ENCODE results near the gene HBS1L.

- TF ChIP-seq CTCF (IDR thresholded peaks at IDR 0.05) (no peak), POLR2A (IDR thresholded peaks at IDR 0.05) (no peak), POLR2AphosphoS5 (IDR thresholded peaks at IDR 0.05; ENCODE audit: insufficient read depth in 1 of 2, low read depth in 1 of 2) (no peak)
Observed at GRCh38 chr6:134938896-134939295, 115.7 kb downstream of the HBS1L start.
